ENCODE results near the gene KIF12. TPM values are rescaled to one million over a fixed set of nuclear protein-coding genes. Genes with fewer than 3 reads are reported as not detected.

KIF12 gene
- total RNA-seq, 1 experiment from 2014 or later = 54.6 TPM

DNA sequence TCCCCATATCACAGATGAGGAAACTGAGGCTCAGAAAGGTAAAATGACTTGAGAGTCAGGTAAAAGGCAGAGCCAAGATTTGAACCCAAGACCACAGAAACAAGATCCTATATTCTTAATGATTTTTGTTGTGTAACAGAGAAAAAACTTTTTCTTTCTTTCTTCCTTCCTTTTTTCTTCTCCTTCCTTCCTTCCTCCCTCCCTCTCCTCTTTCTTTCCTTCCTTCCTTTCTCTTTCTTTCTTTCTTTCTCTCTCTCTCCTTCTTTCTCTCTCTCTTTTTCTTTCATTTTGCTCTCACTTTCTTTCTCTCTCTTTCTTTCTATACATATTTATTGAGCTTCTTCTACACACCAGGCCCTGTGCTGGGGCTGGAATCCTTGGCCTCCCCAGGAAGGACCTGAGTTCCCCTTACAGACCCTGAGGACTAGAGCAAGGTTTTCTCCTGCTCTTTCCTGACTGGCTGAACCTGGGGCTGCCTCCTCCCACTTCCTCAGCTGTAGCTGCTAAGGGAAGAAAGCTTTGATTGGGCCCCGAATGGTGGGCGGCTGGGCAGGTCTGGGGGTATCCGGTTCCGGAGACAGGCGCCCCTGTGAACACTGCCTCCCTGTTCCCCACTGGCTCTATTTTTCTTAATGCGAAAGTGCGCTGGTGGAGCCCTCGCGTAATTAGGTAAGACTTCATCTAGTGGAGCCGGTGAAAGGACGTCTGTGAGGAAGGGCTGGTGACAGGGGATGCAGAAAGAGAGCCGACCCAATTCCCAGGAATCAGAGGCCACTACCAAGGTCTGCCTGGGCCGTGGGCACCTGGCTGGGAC lies 27.4 kb upstream of the KIF12 start:
- no peaks in the 10 kb centered on the region for H3K27me3 Mint-ChIP-seq (ENCODE audit: insufficient read depth, unreplicated experiment)
- ChIA-PET CTCF (no interaction called here), POLR2A (no interaction called here)
- peaks cover 12% of the 10 kb centered on the region for H3K4me1 Mint-ChIP-seq (ENCODE audit: low read depth, unreplicated experiment)
- TF ChIP-seq, protein P1, sequence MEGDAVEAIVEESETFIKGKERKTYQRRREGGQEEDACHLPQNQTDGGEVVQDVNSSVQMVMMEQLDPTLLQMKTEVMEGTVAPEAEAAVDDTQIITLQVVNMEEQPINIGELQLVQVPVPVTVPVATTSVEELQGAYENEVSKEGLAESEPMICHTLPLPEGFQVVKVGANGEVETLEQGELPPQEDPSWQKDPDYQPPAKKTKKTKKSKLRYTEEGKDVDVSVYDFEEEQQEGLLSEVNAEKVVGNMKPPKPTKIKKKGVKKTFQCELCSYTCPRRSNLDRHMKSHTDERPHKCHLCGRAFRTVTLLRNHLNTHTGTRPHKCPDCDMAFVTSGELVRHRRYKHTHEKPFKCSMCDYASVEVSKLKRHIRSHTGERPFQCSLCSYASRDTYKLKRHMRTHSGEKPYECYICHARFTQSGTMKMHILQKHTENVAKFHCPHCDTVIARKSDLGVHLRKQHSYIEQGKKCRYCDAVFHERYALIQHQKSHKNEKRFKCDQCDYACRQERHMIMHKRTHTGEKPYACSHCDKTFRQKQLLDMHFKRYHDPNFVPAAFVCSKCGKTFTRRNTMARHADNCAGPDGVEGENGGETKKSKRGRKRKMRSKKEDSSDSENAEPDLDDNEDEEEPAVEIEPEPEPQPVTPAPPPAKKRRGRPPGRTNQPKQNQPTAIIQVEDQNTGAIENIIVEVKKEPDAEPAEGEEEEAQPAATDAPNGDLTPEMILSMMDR (IDR thresholded peaks at IDR 0.05; ENCODE audit: insufficient read depth in 1 of 2, low read depth in 1 of 2, low read length in 1 of 2, severe bottlenecking in 1 of 2, unreplicated experiment in 1 of 2) = no peak
- no peak overlapping the region for H3K27ac Mint-ChIP-seq (ENCODE audit: unreplicated experiment)
- BruUV-seq (replicated peaks) = no TSS peak
- no peaks in the 10 kb centered on the region for H3K9me3 ChIP-seq
- H3K36me3 Mint-ChIP-seq (ENCODE audit: insufficient read depth, unreplicated experiment) = no peaks in the 10 kb centered on the region
- no peaks in the 10 kb centered on the region for H3K27me3 ChIP-seq (replicated peaks; ENCODE audit: control insufficient read depth, insufficient read depth, low read length)
- peaks cover 16% of the 10 kb centered on the region for H3K9me3 Mint-ChIP-seq (ENCODE audit: unreplicated experiment)
- H3K4me3 ChIP-seq (ENCODE audit: low read depth, low read length) = no peak overlapping the region
- H3K4me1 ChIP-seq = peaks cover 23% of the 10 kb centered on the region
- H3K36me3 ChIP-seq (ENCODE audit: control insufficient read depth, insufficient read depth, low read length) = no peaks in the 10 kb centered on the region
- H3K4me3 Mint-ChIP-seq (ENCODE audit: unreplicated experiment) = no peak overlapping the region
- DNase-seq = peak in 1 of 2 experiments; percentile 19
- intact Hi-C loops (cut with micrococcal nuclease; ENCODE audit: unreplicated experiment) = no loop called here

DNA sequence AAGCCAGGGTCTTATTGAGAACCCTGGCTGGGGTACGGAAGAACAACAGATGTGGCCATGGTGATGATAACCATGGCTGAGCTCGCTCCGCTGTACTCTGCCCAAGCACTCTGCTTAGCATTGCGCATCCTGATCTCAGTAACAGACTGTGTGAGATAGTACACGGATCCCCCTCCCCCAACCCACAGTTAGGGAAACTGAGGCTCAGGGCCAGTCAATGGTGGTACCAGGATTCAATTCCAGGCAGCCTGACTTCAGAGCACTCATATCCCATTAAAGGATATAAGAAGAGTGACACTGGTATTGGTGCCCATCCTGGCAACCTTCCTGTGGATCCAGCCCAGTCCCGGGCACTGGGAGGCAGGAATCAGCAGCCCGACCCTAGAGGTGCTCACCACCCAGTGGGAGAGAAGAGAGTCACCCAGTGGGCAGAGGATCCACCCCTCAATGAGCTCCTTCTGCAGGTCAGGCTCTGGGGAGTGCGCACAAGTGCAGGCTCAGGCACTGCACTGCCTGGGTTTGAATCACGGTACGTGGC lies 26.5 kb upstream of the KIF12 start:
- no peak for DNase-seq
- BruUV-seq (replicated peaks) = no TSS peak
- Histone ChIP-seq H3K4me1 (peaks cover 32% of the 10 kb centered on the region), H3K27me3 (replicated peaks; ENCODE audit: control insufficient read depth, insufficient read depth, low read length) (no peaks in the 10 kb centered on the region), H3K36me3 (ENCODE audit: control insufficient read depth, insufficient read depth, low read length) (no peaks in the 10 kb centered on the region), H3K9me3 (no peaks in the 10 kb centered on the region), H3K4me3 (ENCODE audit: low read depth, low read length) (no peak overlapping the region)
- TF ChIP-seq, protein P1 (IDR thresholded peaks at IDR 0.05; ENCODE audit: insufficient read depth in 1 of 2, low read depth in 1 of 2, low read length in 1 of 2, severe bottlenecking in 1 of 2, unreplicated experiment in 1 of 2) = no peak
- Mint-ChIP-seq H3K27ac (ENCODE audit: unreplicated experiment) (no peak overlapping the region), H3K4me1 (ENCODE audit: low read depth, unreplicated experiment) (peaks cover 16% of the 10 kb centered on the region), H3K27me3 (ENCODE audit: insufficient read depth, unreplicated experiment) (no peaks in the 10 kb centered on the region), H3K36me3 (ENCODE audit: insufficient read depth, unreplicated experiment) (no peaks in the 10 kb centered on the region), H3K4me3 (ENCODE audit: unreplicated experiment) (no peak overlapping the region), H3K9me3 (ENCODE audit: unreplicated experiment) (peaks cover 22% of the 10 kb centered on the region)
- ChIA-PET CTCF (interaction anchor here (0.8 kb wide), 1 partner anchor 30 kb away, joined by 3 read pairs; the partner anchor contains the start of gene COL27A1), POLR2A (no interaction called here)
- intact Hi-C loops (cut with micrococcal nuclease; ENCODE audit: unreplicated experiment) = no loop called here

DNA sequence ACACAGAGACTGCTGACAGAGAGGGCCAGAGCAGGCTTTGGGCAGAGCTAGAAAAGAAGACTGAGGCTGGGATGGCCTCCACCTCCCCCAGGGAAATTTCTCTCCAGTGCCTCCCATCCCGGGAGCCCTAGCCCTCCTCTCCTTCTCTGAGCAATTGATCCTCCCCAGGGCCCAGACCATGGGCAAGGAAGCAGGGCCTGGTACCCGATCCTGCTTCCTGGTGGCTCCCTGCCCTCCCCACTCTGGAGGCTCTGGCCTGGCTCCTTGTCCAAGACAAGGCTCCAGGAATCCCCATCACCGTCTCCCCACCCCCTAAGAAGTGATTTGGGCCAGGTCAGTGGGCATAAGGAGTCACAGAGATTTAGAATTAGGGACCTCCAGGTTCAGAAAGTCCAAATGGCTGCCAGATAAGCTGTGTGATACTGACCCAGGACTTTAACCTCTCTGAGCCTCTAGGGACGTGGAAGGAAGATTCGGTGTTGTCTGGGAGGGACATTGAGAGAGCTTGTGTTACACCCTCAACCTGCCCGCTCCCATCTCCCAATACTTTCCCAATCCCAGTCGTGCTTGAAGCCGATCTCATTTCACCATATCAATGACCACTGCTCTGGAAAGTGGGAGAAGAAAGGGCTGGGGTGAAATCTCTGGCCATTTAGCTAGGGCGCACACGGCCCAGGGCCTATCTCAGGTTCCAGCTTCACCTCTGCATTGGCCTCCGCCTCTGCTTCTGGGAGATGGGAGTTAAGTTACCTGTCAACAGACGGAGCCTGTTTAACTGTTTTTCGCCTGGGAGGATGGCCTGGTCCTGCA lies 25.8 kb upstream of the KIF12 start:
- H3K36me3 ChIP-seq (ENCODE audit: control insufficient read depth, insufficient read depth, low read length) = no peaks in the 10 kb centered on the region
- TF ChIP-seq, protein P1 (IDR thresholded peaks at IDR 0.05; ENCODE audit: insufficient read depth in 1 of 2, low read depth in 1 of 2, low read length in 1 of 2, severe bottlenecking in 1 of 2, unreplicated experiment in 1 of 2) = no peak
- no peaks in the 10 kb centered on the region for H3K27me3 ChIP-seq (replicated peaks; ENCODE audit: control insufficient read depth, insufficient read depth, low read length)
- CTCF ChIA-PET = interaction anchor here (0.8 kb wide), 1 partner anchor 30 kb away, joined by 3 read pairs; the partner anchor contains the start of gene COL27A1
- intact Hi-C loops (cut with micrococcal nuclease; ENCODE audit: unreplicated experiment) = no loop called here
- peaks cover 27% of the 10 kb centered on the region for H3K9me3 Mint-ChIP-seq (ENCODE audit: unreplicated experiment)
- H3K27ac Mint-ChIP-seq (ENCODE audit: unreplicated experiment) = peak overlapping the region; percentile 20
- peaks cover 19% of the 10 kb centered on the region for H3K4me1 Mint-ChIP-seq (ENCODE audit: low read depth, unreplicated experiment)
- H3K27me3 Mint-ChIP-seq (ENCODE audit: insufficient read depth, unreplicated experiment) = no peaks in the 10 kb centered on the region
- peak in 1 of 2 experiments; percentile 12 for DNase-seq
- no peaks in the 10 kb centered on the region for H3K9me3 ChIP-seq
- POLR2A ChIA-PET = no interaction called here
- H3K4me1 ChIP-seq = peaks cover 39% of the 10 kb centered on the region
- H3K36me3 Mint-ChIP-seq (ENCODE audit: insufficient read depth, unreplicated experiment) = no peaks in the 10 kb centered on the region
- BruUV-seq (replicated peaks) = no TSS peak
- H3K4me3 Mint-ChIP-seq (ENCODE audit: unreplicated experiment) = no peak overlapping the region
- H3K4me3 ChIP-seq (ENCODE audit: low read depth, low read length) = no peak overlapping the region
